ENCODE results near the gene RIPPLY2. TPM values are rescaled to one million over a fixed set of nuclear protein-coding genes. Genes with fewer than 3 reads are reported as not detected.

RIPPLY2 gene
- total and polyA plus RNA-seq, 2 experiments from 2014 or later: 0.45 to 0.49 TPM

DNA sequence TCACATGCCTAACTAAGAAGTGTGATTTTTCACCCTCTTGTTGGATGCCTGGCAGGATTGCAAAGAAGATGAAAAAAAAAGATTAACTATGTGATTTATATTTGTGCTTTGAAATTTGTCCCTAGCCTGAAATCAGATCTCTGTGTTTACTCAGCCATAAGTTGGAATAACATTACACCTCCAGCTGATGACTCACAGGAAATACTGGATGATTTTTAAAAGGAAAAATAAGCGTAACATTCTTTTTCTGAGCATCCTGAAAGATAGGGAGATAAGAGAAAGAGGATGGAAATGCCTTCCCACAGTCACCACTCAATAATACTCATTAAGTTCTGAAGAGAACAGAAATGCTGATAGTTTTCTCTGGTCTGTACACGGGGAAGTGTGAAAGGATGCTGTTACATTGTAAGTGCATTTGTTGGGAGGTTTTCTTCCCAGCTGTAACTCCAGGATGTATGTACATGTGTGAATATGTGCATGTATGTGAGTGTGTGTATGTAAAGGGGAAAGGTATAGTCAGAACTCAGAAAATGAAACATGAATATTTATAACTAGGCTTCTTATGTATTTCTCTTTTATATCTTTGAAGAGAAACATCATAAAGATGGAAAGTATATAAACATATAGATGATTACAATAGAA is 37.4 kb upstream of the RIPPLY2 start:
- TF ChIP-seq, protein P1, sequence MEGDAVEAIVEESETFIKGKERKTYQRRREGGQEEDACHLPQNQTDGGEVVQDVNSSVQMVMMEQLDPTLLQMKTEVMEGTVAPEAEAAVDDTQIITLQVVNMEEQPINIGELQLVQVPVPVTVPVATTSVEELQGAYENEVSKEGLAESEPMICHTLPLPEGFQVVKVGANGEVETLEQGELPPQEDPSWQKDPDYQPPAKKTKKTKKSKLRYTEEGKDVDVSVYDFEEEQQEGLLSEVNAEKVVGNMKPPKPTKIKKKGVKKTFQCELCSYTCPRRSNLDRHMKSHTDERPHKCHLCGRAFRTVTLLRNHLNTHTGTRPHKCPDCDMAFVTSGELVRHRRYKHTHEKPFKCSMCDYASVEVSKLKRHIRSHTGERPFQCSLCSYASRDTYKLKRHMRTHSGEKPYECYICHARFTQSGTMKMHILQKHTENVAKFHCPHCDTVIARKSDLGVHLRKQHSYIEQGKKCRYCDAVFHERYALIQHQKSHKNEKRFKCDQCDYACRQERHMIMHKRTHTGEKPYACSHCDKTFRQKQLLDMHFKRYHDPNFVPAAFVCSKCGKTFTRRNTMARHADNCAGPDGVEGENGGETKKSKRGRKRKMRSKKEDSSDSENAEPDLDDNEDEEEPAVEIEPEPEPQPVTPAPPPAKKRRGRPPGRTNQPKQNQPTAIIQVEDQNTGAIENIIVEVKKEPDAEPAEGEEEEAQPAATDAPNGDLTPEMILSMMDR (IDR thresholded peaks at IDR 0.05; ENCODE audit: low read depth, low read length): no peak
- Histone ChIP-seq H3K27me3 (no peaks in the 10 kb centered on the region), H3K27ac (no peak overlapping the region), H3K9me3 (ENCODE audit: low read depth) (no peaks in the 10 kb centered on the region), H3K36me3 (no peaks in the 10 kb centered on the region), H3K4me3 (no peak overlapping the region), H3K4me1 (ENCODE audit: low read depth) (no peaks in the 10 kb centered on the region)
- peak in 1 of 2 donors; percentile 6 for DNase-seq (ENCODE audit: low read depth in 1 of 2, low spot score in 1 of 2)

DNA sequence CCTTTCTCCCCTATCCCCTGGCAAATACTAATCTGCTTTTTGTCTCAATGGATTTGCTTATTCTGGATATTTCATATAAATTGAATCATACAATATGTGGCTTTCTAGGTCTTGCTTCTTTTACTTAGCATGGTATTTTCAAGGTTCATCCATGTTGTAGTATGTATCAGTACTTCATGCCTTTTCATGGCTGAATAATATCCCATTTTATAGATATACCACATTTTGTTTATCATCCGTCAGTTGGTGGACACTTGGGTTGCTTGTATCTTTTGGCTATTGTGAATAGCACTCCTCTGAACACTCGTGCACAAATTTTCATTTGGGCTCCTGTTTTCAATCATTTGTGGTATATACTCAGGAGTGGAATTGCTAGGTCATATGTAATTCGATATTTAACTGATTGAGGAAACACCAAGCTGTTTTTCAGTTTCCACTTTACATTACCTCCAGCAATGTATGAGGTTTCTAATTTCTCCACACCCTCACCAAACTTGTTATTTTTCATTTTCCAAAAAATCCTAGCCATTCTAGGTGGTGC is 30.5 kb upstream of the RIPPLY2 start:
- TF ChIP-seq, protein P1 (IDR thresholded peaks at IDR 0.05; ENCODE audit: low read depth, low read length): no peak

DNA sequence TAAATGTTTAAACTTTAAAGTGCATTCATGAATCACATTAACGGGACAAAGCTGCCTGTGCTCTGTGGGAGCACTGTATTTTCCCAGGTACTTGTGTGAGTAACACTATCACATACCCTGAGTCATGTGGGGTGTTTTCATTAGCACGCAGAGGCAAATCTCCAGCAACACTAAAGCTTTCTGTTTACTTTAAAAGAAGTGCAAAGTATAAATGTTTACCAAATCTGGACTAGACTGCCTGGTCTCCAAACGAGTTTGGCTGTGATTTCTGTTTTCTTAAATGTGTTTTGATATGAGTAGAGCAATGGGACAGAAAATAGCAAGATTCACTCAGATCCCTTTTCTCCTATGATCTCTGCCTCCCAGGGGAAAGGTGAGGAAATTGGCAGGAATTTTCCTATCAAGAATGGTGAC is 28.8 kb upstream of the RIPPLY2 start:
- DNase-seq (ENCODE audit: low read depth in 1 of 2, low spot score in 1 of 2): no peak
- Histone ChIP-seq H3K4me1 (ENCODE audit: low read depth) (no peaks in the 10 kb centered on the region), H3K27me3 (no peaks in the 10 kb centered on the region), H3K27ac (no peak overlapping the region), H3K9me3 (ENCODE audit: low read depth) (no peaks in the 10 kb centered on the region), H3K36me3 (no peaks in the 10 kb centered on the region), H3K4me3 (no peak overlapping the region)
- TF ChIP-seq, protein P1 (IDR thresholded peaks at IDR 0.05; ENCODE audit: low read depth, low read length): no peak

More for the DNA sequence above, 30.5 kb upstream of the RIPPLY2 start:
- H3K27me3 ChIP-seq: no peaks in the 10 kb centered on the region
- H3K36me3 ChIP-seq: no peaks in the 10 kb centered on the region
- H3K9me3 ChIP-seq (ENCODE audit: low read depth): no peaks in the 10 kb centered on the region
- H3K4me3 ChIP-seq: no peak overlapping the region
- H3K27ac ChIP-seq: no peak overlapping the region
- DNase-seq (ENCODE audit: low read depth in 1 of 2, low spot score in 1 of 2): no peak
- H3K4me1 ChIP-seq (ENCODE audit: low read depth): no peaks in the 10 kb centered on the region

- Histone ChIP-seq H3K36me3 (no peaks in the 10 kb centered on the region), H3K9me3 (ENCODE audit: low read depth) (no peaks in the 10 kb centered on the region), H3K27ac (no peak overlapping the region), H3K4me3 (no peak overlapping the region), H3K27me3 (no peaks in the 10 kb centered on the region), H3K4me1 (ENCODE audit: low read depth) (no peaks in the 10 kb centered on the region)
- TF ChIP-seq, protein P1 (IDR thresholded peaks at IDR 0.05; ENCODE audit: low read depth, low read length): no peak
- no peak for DNase-seq (ENCODE audit: low read depth in 1 of 2, low spot score in 1 of 2)
Measured at GRCh38 chr6:83824831-83825230, 28.3 kb upstream of the RIPPLY2 start.

GRCh38 chr6:83827050-83827449 is 26.1 kb upstream of the RIPPLY2 start:
- H3K4me3 ChIP-seq: no peak overlapping the region
- H3K27ac ChIP-seq: no peak overlapping the region
- no peaks in the 10 kb centered on the region for H3K9me3 ChIP-seq (ENCODE audit: low read depth)
- H3K27me3 ChIP-seq: no peaks in the 10 kb centered on the region
- TF ChIP-seq, protein P1 (IDR thresholded peaks at IDR 0.05; ENCODE audit: low read depth, low read length): no peak
- H3K4me1 ChIP-seq (ENCODE audit: low read depth): no peaks in the 10 kb centered on the region
- no peak for DNase-seq (ENCODE audit: low read depth in 1 of 2, low spot score in 1 of 2)
- H3K36me3 ChIP-seq: no peaks in the 10 kb centered on the region

Data from cardiac muscle cell (in vitro differentiated cells and primary cell).